ENCODE results near the gene DTWD1.
"Not testable (repeated sequence)": the region's sequence is repeated elsewhere in the genome, so short reads cannot be mapped to it uniquely, and the experiment has no call there.

The DTWD1 gene

GRCh38 chr15:49649987-49650386 lies 29.1 kb downstream of the DTWD1 start:
- no peak for DNase-seq

GRCh38 chr15:49650676-49651075 lies 29.8 kb downstream of the DTWD1 start:
- DNase-seq = no peak

DNA sequence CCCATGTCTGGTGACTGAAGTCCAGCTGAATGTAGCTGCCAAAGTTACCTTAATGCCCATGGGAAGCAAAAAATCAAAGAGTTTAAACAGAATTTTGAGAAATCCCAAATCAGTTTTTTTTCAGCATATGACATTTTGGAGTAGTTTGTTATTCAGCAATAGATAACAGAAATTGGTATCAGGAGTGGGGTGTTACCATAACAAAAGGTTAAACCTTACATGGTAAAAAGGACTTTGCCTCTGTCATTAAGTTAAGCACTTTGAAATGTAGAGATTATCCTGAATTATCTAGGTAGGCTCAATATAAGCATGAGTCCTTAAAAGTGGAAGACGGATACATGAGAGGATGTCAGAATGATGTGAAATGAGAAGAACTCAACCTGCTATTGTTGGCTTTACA lies 32.1 kb downstream of the DTWD1 start:
- DNase-seq = no peak

- no peak for DNase-seq
These were observed 35.9 kb downstream of the DTWD1 start for GRCh38 chr15:49656734-49657133.

GRCh38 chr15:49664716-49665115 lies 43.9 kb downstream of the DTWD1 start:
- DNase-seq = no peak

DNA sequence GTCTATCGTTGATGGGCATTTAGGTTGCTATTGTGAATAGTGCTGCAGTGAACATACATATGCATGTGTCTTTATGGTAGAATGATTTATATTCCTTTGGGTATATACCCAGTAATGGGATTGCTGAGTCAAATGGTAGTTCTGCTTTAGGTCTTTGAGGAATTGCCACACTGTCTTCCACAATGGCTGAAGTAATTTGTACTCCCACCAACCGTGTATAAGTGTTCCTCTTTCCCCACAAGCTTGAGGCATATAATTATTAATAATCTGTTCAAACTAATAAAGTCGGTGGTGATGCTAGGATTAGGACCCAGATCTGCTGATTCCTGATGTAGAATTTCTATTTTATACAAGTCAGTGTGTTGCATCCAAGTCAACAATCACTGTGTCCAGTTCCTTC lies 45.6 kb downstream of the DTWD1 start:
- not testable (repeated sequence) for DNase-seq

GRCh38 chr15:49669288-49669687 lies 48.4 kb downstream of the DTWD1 start:
- no peak for DNase-seq

- no peak for DNase-seq
These were observed 53.0 kb downstream of the DTWD1 start for GRCh38 chr15:49673861-49674260.

- no peak for DNase-seq
These were observed 53.5 kb downstream of the DTWD1 start for GRCh38 chr15:49674370-49674769.

DNA sequence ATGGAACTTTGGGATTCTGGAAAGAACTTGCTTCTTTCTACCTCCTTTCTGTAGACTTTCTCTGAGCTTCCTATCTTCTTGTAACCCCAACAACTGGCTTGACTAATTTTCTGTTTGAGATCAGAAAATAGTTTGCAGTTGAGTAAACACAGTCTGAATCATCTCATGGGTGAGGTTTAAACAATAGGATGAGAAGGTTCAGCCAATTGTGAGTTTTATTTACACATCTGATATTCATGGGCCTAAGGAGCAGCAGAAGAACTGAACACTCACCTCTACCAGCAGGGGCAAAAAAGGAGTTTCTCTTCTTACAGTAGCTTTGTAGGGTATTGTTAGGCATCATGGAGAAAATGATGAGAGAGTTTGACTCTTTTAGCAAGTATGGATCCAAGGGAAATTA lies 54.2 kb downstream of the DTWD1 start:
- no peak for DNase-seq

DNA sequence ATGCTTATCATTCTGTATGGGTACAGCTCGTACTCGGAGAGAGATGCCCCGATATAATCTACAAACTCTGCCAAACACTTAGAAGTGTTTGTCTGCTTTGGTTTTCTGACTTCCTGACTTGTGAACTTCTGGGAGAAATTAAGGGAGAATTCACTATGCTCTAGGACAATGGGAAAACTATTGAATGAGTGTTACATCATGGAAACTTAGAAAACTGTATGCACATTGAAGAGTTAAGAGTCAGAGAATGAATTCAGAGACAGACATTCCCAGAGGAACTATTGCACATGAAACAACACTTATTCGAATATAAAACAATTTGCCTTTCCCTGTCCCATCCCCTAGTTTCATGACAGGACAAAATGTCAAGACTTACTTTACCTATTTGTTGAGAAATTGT lies 57.8 kb downstream of the DTWD1 start:
- DNase-seq = no peak

GRCh38 chr15:49686599-49686998 lies 65.8 kb downstream of the DTWD1 start:
- no peak for DNase-seq

DNA sequence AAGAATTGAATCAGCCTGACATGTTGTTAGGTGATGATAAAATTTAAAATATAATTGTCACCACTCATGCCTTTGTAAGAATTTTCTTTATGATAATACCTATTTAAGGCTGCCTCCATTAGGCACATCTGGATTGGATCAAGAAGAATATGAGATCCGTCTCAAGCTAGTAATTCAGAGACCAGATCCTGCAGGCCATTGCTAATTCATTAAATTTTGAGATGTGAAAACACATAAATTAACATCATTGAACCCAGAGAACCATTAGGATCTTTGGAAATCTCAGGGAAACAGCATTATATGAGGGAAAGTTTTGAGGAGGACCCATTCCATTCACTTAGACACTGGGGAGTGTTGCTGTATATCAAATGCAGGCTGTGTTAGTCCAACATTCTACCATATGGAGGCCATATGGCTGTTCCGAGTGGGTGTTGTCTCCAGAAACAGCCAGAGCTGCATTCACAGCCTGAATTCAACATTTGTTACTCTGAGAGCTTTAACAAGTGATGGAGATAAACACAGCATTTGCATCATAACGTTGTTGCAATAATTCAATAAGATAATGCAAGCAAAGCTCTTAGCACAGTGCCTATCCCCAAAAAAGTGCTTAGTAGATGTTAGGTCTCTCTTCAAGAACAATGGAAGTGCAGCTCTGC lies 67.4 kb downstream of the DTWD1 start:
- no peak for DNase-seq

DNA sequence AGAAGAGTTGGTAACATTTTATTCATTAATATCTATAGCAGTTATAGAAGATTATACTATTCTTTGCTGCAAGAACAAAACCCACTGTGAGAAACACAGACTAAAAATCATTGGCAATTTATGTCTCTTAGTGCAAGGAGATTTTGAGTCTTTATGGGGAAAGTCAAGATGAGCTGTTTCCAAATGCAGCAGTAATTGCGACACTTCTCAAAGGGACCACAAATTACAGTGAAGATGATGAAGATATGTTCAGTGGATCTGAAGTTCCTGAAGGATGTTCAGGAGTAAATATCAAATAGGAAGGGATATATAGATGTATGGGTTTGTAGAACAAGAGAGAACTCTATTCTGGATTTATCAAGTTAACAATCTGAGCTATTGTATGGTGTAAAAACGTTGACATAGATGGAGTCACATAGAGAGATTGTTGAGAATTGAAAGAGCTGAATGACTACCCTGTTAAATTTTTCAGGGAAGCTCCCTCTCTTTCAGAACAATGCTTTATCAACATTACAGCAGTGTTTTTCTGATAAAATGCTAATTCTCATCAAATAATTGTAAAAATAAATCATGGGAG lies 71.8 kb downstream of the DTWD1 start:
- DNase-seq = no peak

DNA sequence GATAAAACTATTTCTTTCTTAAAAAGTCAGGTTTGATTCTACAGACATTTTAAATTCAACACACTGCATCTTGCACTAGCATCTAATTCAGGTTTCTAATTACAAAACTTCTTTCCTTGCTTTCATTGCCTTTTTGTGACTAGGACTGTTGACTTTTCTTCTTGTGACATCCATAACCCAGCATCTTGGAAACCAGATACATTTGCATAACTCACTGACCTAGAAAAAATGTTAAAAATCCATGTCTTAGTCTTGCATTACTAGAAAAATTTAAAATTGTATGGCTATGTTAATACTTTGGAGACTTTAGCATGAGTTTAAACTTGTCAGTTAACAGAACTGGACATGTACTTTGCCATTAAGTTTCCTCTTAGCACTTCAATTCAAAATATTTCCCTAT lies 72.7 kb downstream of the DTWD1 start:
- DNase-seq = no peak

DNA sequence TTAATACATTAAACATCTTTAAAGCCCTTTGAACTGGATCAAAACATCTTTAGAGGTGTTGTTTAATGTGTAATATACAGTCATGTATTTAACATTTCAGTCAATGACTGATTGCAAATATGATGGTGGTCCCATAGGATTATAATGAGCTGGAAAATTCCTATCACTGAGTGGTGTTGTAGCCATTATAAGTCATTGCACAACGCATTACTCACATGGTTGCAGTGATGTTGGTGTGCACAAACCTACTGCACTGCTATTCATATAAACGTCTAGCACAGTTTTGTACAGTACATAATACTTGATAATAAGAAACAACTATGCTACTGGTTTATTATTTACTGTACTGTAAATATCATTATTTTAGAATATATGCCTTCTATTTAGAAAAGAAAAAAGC lies 75.6 kb downstream of the DTWD1 start:
- DNase-seq = no peak

GRCh38 chr15:49697121-49697520 lies 76.3 kb downstream of the DTWD1 start:
- DNase-seq = no peak

- not testable (repeated sequence) for DNase-seq
These were observed 82.1 kb downstream of the DTWD1 start for GRCh38 chr15:49702982-49703381.
